H1 (cell line): ENCODE results near the gene CD1D. TPM values are rescaled to one million over a fixed set of nuclear protein-coding genes. Genes with fewer than 3 reads are reported as not detected.

Experiments used
- ASH2L ChIP-seq: fragments of 200-600, 300-600 bp; sonication (generic); IDR thresholded peaks from one replicate; pipeline ENCODE4 v1.7.1; 2017; ENCODE audit warnings: low read length
- BRCA1 ChIP-seq: IDR thresholded peaks from 2 replicates; pipeline ENCODE4 v1.6.1; 2012; ENCODE audit warnings: low read depth, low read length, improper control_type of control experiment
- EP300 ChIP-seq, 2 experiments: IDR thresholded peaks; 1 replicate in 1 of 2; 2 replicates in 1 of 2; pipeline ENCODE4 v1.6.1; 2011 to 2012; ENCODE audit warnings: low read depth in 2 of 2, low read length in 2 of 2, mild to moderate bottlenecking in 2 of 2, borderline replicate concordance in 1 of 2, inconsistent platforms in 1 of 2, moderate library complexity in 1 of 2
- EZH2 ChIP-seq: fragments of 200-600 bp; sonication (generic); IDR thresholded peaks from 2 replicates; pipeline ENCODE4 v1.7.1; 2012; ENCODE audit warnings: low read depth, mild to moderate bottlenecking, moderate library complexity, low read length, inconsistent platforms; ENCODE audit not compliant: severe bottlenecking
- JUND ChIP-seq: IDR thresholded peaks from 2 replicates; pipeline ENCODE4 v1.6.1; 2011; ENCODE audit warnings: mild to moderate bottlenecking, improper control_type of control experiment, low read length
- KDM4A ChIP-seq: IDR thresholded peaks from one replicate; pipeline ENCODE4 v1.7.1; 2012; ENCODE audit warnings: low read depth, mild to moderate bottlenecking, moderate library complexity, low read length, inconsistent platforms; ENCODE audit not compliant: severe bottlenecking
- NRF1 ChIP-seq: IDR thresholded peaks from 2 replicates; pipeline ENCODE4 v1.6.1; 2011; ENCODE audit warnings: mild to moderate bottlenecking, low read depth, low read length, improper control_type of control experiment
- PHF8 ChIP-seq: fragments of 200-600 bp; sonication (generic); conservative IDR thresholded peaks from 2 replicates; pipeline ENCODE4 v1.7.1; 2012; ENCODE audit warnings: low read depth, mild to moderate bottlenecking, inconsistent platforms, low read length, moderate library complexity
- POLR2A ChIP-seq, 2 experiments: IDR thresholded peaks; 1 replicate in 1 of 2; 2 replicates in 1 of 2; pipeline ENCODE4 v1.6.1; 2011; ENCODE audit warnings: low read depth in 2 of 2, low read length in 2 of 2, mild to moderate bottlenecking in 2 of 2; ENCODE audit errors: control extremely low read depth in 1 of 2
- POLR2AphosphoS5 ChIP-seq: IDR thresholded peaks from 2 replicates; pipeline ENCODE4 v1.6.1; 2011; ENCODE audit warnings: low read depth, low read length
- RBBP5 ChIP-seq: IDR thresholded peaks from 2 replicates; pipeline ENCODE4 v1.7.1; 2012; ENCODE audit warnings: low read depth, mild to moderate bottlenecking, inconsistent platforms, low read length, moderate library complexity, borderline replicate concordance
- SP1 ChIP-seq: IDR thresholded peaks from 2 replicates; pipeline ENCODE4 v1.6.1; 2011; ENCODE audit warnings: low read depth, low read length
- SP2 ChIP-seq: IDR thresholded peaks from 2 replicates; pipeline ENCODE4 v1.6.1; 2012; ENCODE audit warnings: mild to moderate bottlenecking, low read length, inconsistent platforms
- SP4 ChIP-seq: IDR thresholded peaks from 2 replicates; pipeline ENCODE4 v1.6.1; 2012; ENCODE audit warnings: low read length, inconsistent platforms
- SRF ChIP-seq: IDR thresholded peaks from 2 replicates; pipeline ENCODE4 v1.6.1; 2011; ENCODE audit warnings: mild to moderate bottlenecking, low read depth, low read length, moderate library complexity
- SUZ12 ChIP-seq: fragments of 200-600 bp; sonication (generic); IDR thresholded peaks from 2 replicates; pipeline ENCODE4 v1.6.1; 2012; ENCODE audit warnings: mild to moderate bottlenecking, inconsistent platforms, low read length, moderate library complexity, mixed read lengths
- TAF1 ChIP-seq: IDR thresholded peaks from 2 replicates; pipeline ENCODE4 v1.6.1; 2011; ENCODE audit warnings: mild to moderate bottlenecking, low read depth, low read length
- TAF7 ChIP-seq: optimal IDR thresholded peaks from 2 replicates; pipeline ENCODE3; 2011; ENCODE audit warnings: low read depth, mild to moderate bottlenecking, inconsistent platforms, low read length, moderate library complexity, borderline replicate concordance
- TBP ChIP-seq: IDR thresholded peaks from 2 replicates; pipeline ENCODE4 v1.6.1; 2011; ENCODE audit warnings: low read depth, low read length, improper control_type of control experiment
- TCF12 ChIP-seq: IDR thresholded peaks from 2 replicates; pipeline ENCODE4 v1.6.1; 2011; ENCODE audit warnings: low read depth, mild to moderate bottlenecking, low read length
- polyA plus RNA-seq, 7 experiments: library from polyadenylated mRNA; depleted of rRNA in 3 of 7; stranded (reverse) in 5 of 7; unstranded in 2 of 7; fragments of >200 nt in 5 of 7; fragments of 200-250 nt in 2 of 7; gene quantifications; 1 replicate in 5 of 7; 2 replicates in 1 of 7; 4 replicates in 1 of 7; pipeline versions ENCODE4 v1.2.1 to v1.2.3, GENCODE V29; 2011 to 2013; ENCODE audit warnings: missing spikeins in 2 of 7, mixed read lengths in 2 of 7
- total RNA-seq: library from RNA; stranded (reverse); fragmentation: NEBNext Ultra II Directional; extraction: Animal tissue kit (Norgen Biotek cat#: 25700); gene quantifications from 2 replicates; pipeline ENCODE4 v1.2.1, GENCODE V29; 2021
- TF ChIP-seq, protein P1 (sequence below): IDR thresholded peaks from 2 replicates; pipeline ENCODE4 v1.6.1; 2012; ENCODE audit warnings: inconsistent platforms
- TF ChIP-seq, protein P2 (sequence below), 3 experiments: IDR thresholded peaks; 1 replicate in 2 of 3; 2 replicates in 1 of 3; pipeline versions ENCODE4 v1.5.1 to v1.6.1; 2011; ENCODE audit warnings: low read length in 3 of 3, mild to moderate bottlenecking in 3 of 3, inconsistent platforms in 2 of 3, low read depth in 1 of 3, moderate library complexity in 1 of 3; ENCODE audit not compliant: insufficient read depth in 1 of 3; ENCODE audit errors: control extremely low read depth in 1 of 3

Gene CD1D
- total and polyA plus RNA-seq, 2 of the 8 experiments (the other 6 are each of a cell fraction or from before 2014, with no cell fraction given), result 1.1 to 1.6 TPM

DNA sequence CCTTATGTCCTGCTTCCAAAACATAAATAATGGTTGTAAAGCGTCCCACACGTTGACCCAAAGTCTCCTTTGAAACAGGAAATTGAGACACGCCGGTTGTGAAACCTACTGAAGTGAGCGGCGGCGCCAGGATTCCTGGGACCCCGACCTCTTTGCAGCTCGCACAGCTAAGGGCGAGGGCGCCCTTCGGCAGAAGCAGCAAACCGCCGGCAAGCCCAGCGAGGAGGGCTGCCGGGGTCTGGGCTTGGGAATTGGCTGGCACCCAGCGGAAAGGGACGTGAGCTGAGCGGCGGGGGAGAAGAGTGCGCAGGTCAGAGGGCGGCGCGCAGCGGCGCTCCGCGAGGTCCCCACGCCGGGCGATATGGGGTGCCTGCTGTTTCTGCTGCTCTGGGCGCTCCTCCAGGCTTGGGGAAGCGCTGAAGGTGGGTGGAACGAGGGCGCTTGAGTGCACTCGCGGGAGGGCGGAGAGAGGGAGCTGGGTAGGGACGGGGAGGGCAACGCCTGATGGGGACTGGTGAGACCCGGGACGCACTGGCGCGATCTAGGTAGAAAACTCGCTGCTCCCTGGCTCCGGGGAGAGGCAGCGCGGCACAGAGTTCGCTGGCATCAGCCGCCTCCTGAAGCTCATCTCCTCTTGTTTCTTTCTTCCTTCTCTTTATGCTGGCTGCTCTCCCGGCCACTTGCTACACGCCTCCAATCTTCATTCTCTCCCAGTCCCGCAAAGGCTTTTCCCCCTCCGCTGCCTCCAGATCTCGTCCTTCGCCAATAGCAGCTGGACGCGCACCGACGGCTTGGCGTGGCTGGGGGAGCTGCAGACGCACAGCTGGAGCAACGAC lies at the start of gene CD1D (continued):
- peak; percentile 9; the same call in 1 of the 2 replicates for TF ChIP-seq TBP
- TF ChIP-seq EP300 (IDR thresholded peaks at IDR 0.05; ENCODE audit: borderline replicate concordance in 1 of 2, low read depth in 2 of 2, low read length in 2 of 2), result no peak
- TF ChIP-seq TAF1, result no peak
- no peak for TF ChIP-seq SP4
- peak; percentile 81 for TF ChIP-seq SUZ12
- TF ChIP-seq EZH2, result peak; percentile 63
- TF ChIP-seq, protein P1, sequence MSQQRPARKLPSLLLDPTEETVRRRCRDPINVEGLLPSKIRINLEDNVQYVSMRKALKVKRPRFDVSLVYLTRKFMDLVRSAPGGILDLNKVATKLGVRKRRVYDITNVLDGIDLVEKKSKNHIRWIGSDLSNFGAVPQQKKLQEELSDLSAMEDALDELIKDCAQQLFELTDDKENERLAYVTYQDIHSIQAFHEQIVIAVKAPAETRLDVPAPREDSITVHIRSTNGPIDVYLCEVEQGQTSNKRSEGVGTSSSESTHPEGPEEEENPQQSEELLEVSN, result no peak; the same call in 1 of the 2 replicates
- TF ChIP-seq POLR2A (IDR thresholded peaks at IDR 0.05; ENCODE audit: control extremely low read depth in 1 of 2, low read depth in 2 of 2, low read length in 2 of 2), result 0 out of 3 replicates have a peak, but pooled peaks of 1 of the 2 experiments have one; percentile 29
- TF ChIP-seq NRF1, result no peak
- TF ChIP-seq PHF8, result 0 out of 2 replicates have a peak, but pooled peaks have one; percentile 32
- TF ChIP-seq BRCA1, result no peak
- no peak for TF ChIP-seq JUND
- no peak for TF ChIP-seq SP1
- TF ChIP-seq POLR2AphosphoS5, result no peak
- TF ChIP-seq, protein P2, sequence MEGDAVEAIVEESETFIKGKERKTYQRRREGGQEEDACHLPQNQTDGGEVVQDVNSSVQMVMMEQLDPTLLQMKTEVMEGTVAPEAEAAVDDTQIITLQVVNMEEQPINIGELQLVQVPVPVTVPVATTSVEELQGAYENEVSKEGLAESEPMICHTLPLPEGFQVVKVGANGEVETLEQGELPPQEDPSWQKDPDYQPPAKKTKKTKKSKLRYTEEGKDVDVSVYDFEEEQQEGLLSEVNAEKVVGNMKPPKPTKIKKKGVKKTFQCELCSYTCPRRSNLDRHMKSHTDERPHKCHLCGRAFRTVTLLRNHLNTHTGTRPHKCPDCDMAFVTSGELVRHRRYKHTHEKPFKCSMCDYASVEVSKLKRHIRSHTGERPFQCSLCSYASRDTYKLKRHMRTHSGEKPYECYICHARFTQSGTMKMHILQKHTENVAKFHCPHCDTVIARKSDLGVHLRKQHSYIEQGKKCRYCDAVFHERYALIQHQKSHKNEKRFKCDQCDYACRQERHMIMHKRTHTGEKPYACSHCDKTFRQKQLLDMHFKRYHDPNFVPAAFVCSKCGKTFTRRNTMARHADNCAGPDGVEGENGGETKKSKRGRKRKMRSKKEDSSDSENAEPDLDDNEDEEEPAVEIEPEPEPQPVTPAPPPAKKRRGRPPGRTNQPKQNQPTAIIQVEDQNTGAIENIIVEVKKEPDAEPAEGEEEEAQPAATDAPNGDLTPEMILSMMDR (IDR thresholded peaks at IDR 0.05; ENCODE audit: control extremely low read depth in 1 of 3, insufficient read depth in 1 of 3, low read depth in 1 of 3, low read length in 3 of 3), result 0 out of 4 replicates have a peak, but pooled peaks of 1 of the 3 experiments have one; percentile 3
- peak; percentile 90 for TF ChIP-seq ASH2L
- peak; percentile 30 for TF ChIP-seq TAF7
- peak; percentile 95 for TF ChIP-seq RBBP5
- TF ChIP-seq SP2, result no peak
- TF ChIP-seq TCF12, result no peak
- no peak for TF ChIP-seq SRF
- peak; percentile 98 for TF ChIP-seq KDM4A
